COLO668 (cell line): ENCODE measurements around the gene FAM117A.
"Not testable (repeated sequence)": the region's sequence is repeated elsewhere in the genome, so short reads cannot be mapped to it uniquely, and the experiment has no call there.

Experiments
- DNase-seq: peaks from one replicate; lab custom pipeline; 2025; ENCODE audit not compliant: unreplicated experiment; lab: John Stamatoyannopoulos, UW

Gene FAM117A

GRCh38 chr17:49764559-49765180, 739 bp upstream of the FAM117A start:
- no peak for DNase-seq

- DNase-seq = no peak
Measured at GRCh38 chr17:49762151-49762941, 1.6 kb downstream of the FAM117A start.

GRCh38 chr17:49760932-49761558, 2.9 kb downstream of the FAM117A start:
- no peak for DNase-seq

- DNase-seq = no peak
Measured at GRCh38 chr17:49760296-49760695, 3.6 kb downstream of the FAM117A start.

GRCh38 chr17:49759203-49759602, 4.7 kb downstream of the FAM117A start:
- no peak for DNase-seq

- not testable (repeated sequence) for DNase-seq
Measured at GRCh38 chr17:49758464-49759010, 5.4 kb downstream of the FAM117A start.

- no peak for DNase-seq
Measured at GRCh38 chr17:49757151-49757777, 6.7 kb downstream of the FAM117A start.

GRCh38 chr17:49756323-49757150, 7.4 kb downstream of the FAM117A start:
- no peak for DNase-seq

GRCh38 chr17:49755663-49756283, 8.2 kb downstream of the FAM117A start:
- no peak for DNase-seq

GRCh38 chr17:49753959-49754391, 10.0 kb downstream of the FAM117A start:
- no peak for DNase-seq

- no peak for DNase-seq
Measured at GRCh38 chr17:49752508-49752907, 11.4 kb downstream of the FAM117A start.

GRCh38 chr17:49749730-49750129, 14.2 kb downstream of the FAM117A start:
- DNase-seq = no peak

GRCh38 chr17:49748791-49749190, 15.1 kb downstream of the FAM117A start:
- DNase-seq = no peak

GRCh38 chr17:49748223-49748622, 15.7 kb downstream of the FAM117A start:
- DNase-seq = no peak

GRCh38 chr17:49747632-49748031, 16.3 kb downstream of the FAM117A start:
- DNase-seq = no peak

GRCh38 chr17:49746791-49747490, 17.0 kb downstream of the FAM117A start:
- DNase-seq = no peak

- DNase-seq = no peak
Measured at GRCh38 chr17:49745175-49746139, 18.5 kb downstream of the FAM117A start.

GRCh38 chr17:49742166-49742638, 21.7 kb downstream of the FAM117A start:
- no peak for DNase-seq
